GM23248 (cell line): ENCODE data around the gene ACP6. TPM values are rescaled to one million over a fixed set of nuclear protein-coding genes. Genes with fewer than 3 reads are reported as not detected.
A peak's percentile ranks its signal among the peaks of the same experiment; 100 is the strongest.

ENCODE experiments used
- DNase-seq: peaks from one replicate; pipeline ENCODE4 v3.0.0-alpha.2; 2015
- H2AFZ ChIP-seq: fragments of 200-600 bp; sonication (generic); 2 replicates; pipeline ENCODE4 v1.6.1; 2016; ENCODE audit warnings: antibody characterized with exemption
- H3F3A ChIP-seq: fragments of 200-600 bp; sonication (generic); 2 replicates; pipeline ENCODE4 v1.6.1; 2016; ENCODE audit warnings: mild to moderate bottlenecking, antibody characterized with exemption, mixed run types; ENCODE audit not compliant: insufficient read depth
- H3K27ac ChIP-seq: fragments of 200-600 bp; sonication (generic); 2 replicates; pipeline ENCODE4 v1.5.1; 2016; ENCODE audit warnings: mild to moderate bottlenecking
- H3K27me3 ChIP-seq: fragments of 200-600 bp; sonication (generic); replicated peaks from 2 replicates; pipeline ENCODE4 v1.6.1; 2016; ENCODE audit warnings: mild to moderate bottlenecking; ENCODE audit not compliant: insufficient read depth
- H3K36me3 ChIP-seq: fragments of 200-600 bp; sonication (generic); 2 replicates; pipeline ENCODE4 v1.6.1; 2016; ENCODE audit warnings: low read depth, mild to moderate bottlenecking
- H3K4me1 ChIP-seq: fragments of 200-600 bp; sonication (generic); 2 replicates; pipeline ENCODE4 v1.6.1; 2016; ENCODE audit warnings: mild to moderate bottlenecking; ENCODE audit not compliant: insufficient read depth
- H3K4me2 ChIP-seq: fragments of 200-600 bp; sonication (generic); one replicate; pipeline ENCODE4 v1.6.1; 2016; ENCODE audit warnings: mild to moderate bottlenecking; ENCODE audit not compliant: unreplicated experiment
- H3K4me3 ChIP-seq: fragments of 200-600 bp; sonication (generic); 2 replicates; pipeline ENCODE4 v1.5.1; 2016; ENCODE audit warnings: mild to moderate bottlenecking
- H3K79me2 ChIP-seq: fragments of 200-600 bp; sonication (generic); 2 replicates; pipeline ENCODE4 v1.6.1; 2016; ENCODE audit warnings: mild to moderate bottlenecking; ENCODE audit not compliant: insufficient read depth
- H3K9ac ChIP-seq: fragments of 200-600 bp; sonication (generic); 2 replicates; pipeline ENCODE4 v1.6.1; 2016; ENCODE audit warnings: mild to moderate bottlenecking
- H3K9me2 ChIP-seq: fragments of 200-600 bp; sonication (generic); 2 replicates; pipeline ENCODE4 v1.6.1; 2016; ENCODE audit warnings: mixed run types, mild to moderate bottlenecking, moderate library complexity; ENCODE audit not compliant: insufficient read depth
- H3K9me3 ChIP-seq: fragments of 200-600 bp; sonication (generic); one replicate; pipeline ENCODE4 v1.6.1; 2017; ENCODE audit warnings: low read depth
- H4K20me1 ChIP-seq: fragments of 200-600 bp; sonication (generic); 2 replicates; pipeline ENCODE4 v1.6.0; 2016; ENCODE audit not compliant: insufficient read depth
- EZH2 ChIP-seq: fragments of 200-600 bp; sonication (generic); IDR thresholded peaks from 2 replicates; pipeline ENCODE4 v1.6.1; 2018; ENCODE audit warnings: antibody characterized with exemption, mild to moderate bottlenecking; ENCODE audit not compliant: insufficient read depth, poor library complexity, severe bottlenecking
- EZH2phosphoT487 ChIP-seq: fragments of 200-600 bp; sonication (generic); IDR thresholded peaks from 2 replicates; pipeline ENCODE4 v1.6.1; 2018; ENCODE audit warnings: antibody characterized with exemption, moderate library complexity, mild to moderate bottlenecking, low read depth; ENCODE audit not compliant: insufficient read depth
- WGBS, 2 experiments: methylation state at CpG; one replicate each; pipeline ENCODE4 v1.1.6; 2015 to 2017; ENCODE audit warnings: low lambda C conversion rate in 2 of 2, low coverage in 1 of 2; ENCODE audit errors: missing lambda C conversion rate in 2 of 2; 5-methylcytosine and 5-hydroxymethylcytosine counted together
- in situ Hi-C: fragments of 300-500 bp; cut with MboI; formaldehyde crosslinking; loops from 2 replicates; pipeline ENCODE4 v1.15.0; 2020
- polyA plus RNA-seq: library from polyadenylated mRNA; unstranded; fragments of >200 nt; fragmentation: Nextera tagmentation; extraction: Ambion mirVana; gene quantifications from 2 replicates; pipeline ENCODE4 v1.2.1, GENCODE V29; 2016
- total RNA-seq: library from RNA; depleted of rRNA; stranded (reverse); fragments of >200 nt; shearing (Covaris generic); gene quantifications from 2 replicates; pipeline ENCODE4 v1.2.3, GENCODE V29; 2014

ACP6 gene
- total and polyA plus RNA-seq, 2 experiments from 2014 or later: 9.1 to 11.0 TPM

DNA sequence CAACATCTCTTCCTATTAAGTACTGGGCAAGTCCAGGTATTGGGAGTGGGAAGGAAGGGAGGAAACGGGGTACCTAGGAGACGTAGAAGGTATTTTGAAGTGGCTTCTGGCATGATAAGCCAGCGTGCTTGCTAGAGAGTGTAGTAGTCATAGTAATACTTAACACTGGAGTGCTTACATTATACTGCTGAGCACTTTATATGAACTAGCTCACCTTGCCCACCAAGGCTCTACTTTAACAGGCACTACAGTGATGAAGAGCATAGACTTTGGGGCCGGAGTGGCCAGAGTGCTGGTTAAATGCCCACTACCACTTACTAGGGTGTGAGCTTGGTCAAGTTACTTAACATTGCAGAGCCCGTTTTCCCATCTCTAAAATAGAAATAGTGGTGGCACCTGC lies 61.7 kb downstream of the ACP6 start:
- H3K4me3 ChIP-seq: no peak overlapping the region
- no peaks in the 10 kb centered on the region for H3K36me3 ChIP-seq
- WGBS, 2 experiments: 96 to 98% methylated on average over 5 of the region's 5 CpGs
- no peaks in the 10 kb centered on the region for H3K27me3 ChIP-seq
- DNase-seq: no peak
- H3K27ac ChIP-seq: no peak overlapping the region
- no peaks in the 10 kb centered on the region for H3K79me2 ChIP-seq
- no peak overlapping the region for H2AFZ ChIP-seq
- no peaks in the 10 kb centered on the region for H3K4me1 ChIP-seq
- H3K9me3 ChIP-seq: no peaks in the 10 kb centered on the region
- TF ChIP-seq EZH2 (no peak), EZH2phosphoT487 (no peak)
- in situ Hi-C loops: no loop called here
- H3K9ac ChIP-seq: no peak overlapping the region
- H3K9me2 ChIP-seq: no peaks in the 10 kb centered on the region
- no peaks in the 10 kb centered on the region for H4K20me1 ChIP-seq
- no peaks in the 10 kb centered on the region for H3F3A ChIP-seq
- H3K4me2 ChIP-seq: no peak overlapping the region

- H3K9ac ChIP-seq: no peak overlapping the region
- DNase-seq: no peak
- 97% methylated on average over 2 of the region's 2 CpGs for WGBS, 2 experiments
- no peaks in the 10 kb centered on the region for H3K27me3 ChIP-seq
- H3K4me3 ChIP-seq: no peak overlapping the region
- peaks cover 5% of the 10 kb centered on the region; the same call in 1 of the 2 replicates for H3K79me2 ChIP-seq
- H2AFZ ChIP-seq: no peak overlapping the region
- in situ Hi-C loops: no loop called here
- TF ChIP-seq EZH2phosphoT487 (no peak), EZH2 (no peak)
- peaks cover 7% of the 10 kb centered on the region; the same call in 1 of the 2 replicates for H3K4me1 ChIP-seq
- H3K9me3 ChIP-seq: no peaks in the 10 kb centered on the region
- no peak overlapping the region for H3K27ac ChIP-seq
- no peak overlapping the region for H3K4me2 ChIP-seq
- H3K9me2 ChIP-seq: no peaks in the 10 kb centered on the region
- H4K20me1 ChIP-seq: no peaks in the 10 kb centered on the region
- no peaks in the 10 kb centered on the region; the same call in 1 of the 2 replicates for H3F3A ChIP-seq
- no peaks in the 10 kb centered on the region for H3K36me3 ChIP-seq
Measured at GRCh38 chr1:147605591-147605990, 64.7 kb downstream of the ACP6 start.

DNA sequence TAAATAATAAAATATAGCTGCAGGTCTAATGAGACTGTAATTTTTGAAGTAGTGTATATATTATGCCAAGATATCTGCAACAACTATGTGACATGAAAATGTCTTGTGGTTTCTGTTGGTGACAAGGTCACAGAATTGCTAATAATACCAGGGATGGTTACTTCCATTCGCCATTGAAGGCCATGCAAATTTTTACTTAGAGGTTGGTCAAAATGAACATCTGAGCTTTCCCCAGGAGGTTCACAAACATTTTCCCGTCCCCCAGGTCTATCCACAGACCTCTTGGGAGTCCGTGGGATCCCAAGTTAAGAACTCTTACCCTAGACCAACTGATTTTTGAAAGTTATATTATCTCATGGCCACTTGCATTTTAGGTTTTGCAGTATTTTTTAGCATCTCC lies 66.3 kb downstream of the ACP6 start:
- no peak for DNase-seq
- Histone ChIP-seq H3K9me3 (no peaks in the 10 kb centered on the region), H3K9ac (no peak overlapping the region), H3K27me3 (no peaks in the 10 kb centered on the region), H3K4me2 (no peak overlapping the region), H2AFZ (no peak overlapping the region), H3K27ac (no peak overlapping the region), H4K20me1 (no peaks in the 10 kb centered on the region), H3F3A (no peaks in the 10 kb centered on the region; the same call in 1 of the 2 replicates), H3K79me2 (peaks cover 5% of the 10 kb centered on the region; the same call in 1 of the 2 replicates), H3K36me3 (no peaks in the 10 kb centered on the region), H3K4me1 (peaks cover 10% of the 10 kb centered on the region; the same call in 1 of the 2 replicates), H3K4me3 (no peak overlapping the region), H3K9me2 (no peaks in the 10 kb centered on the region)
- no peak for TF ChIP-seq EZH2
- no peak for TF ChIP-seq EZH2phosphoT487
- 97 to 100% methylated on average over 3 of the region's 3 CpGs for WGBS, 2 experiments
- in situ Hi-C loops: no loop called here

GRCh38 chr1:147600119-147601111 lies 69.9 kb downstream of the ACP6 start:
- Histone ChIP-seq H3K4me3 (peak overlapping the region; percentile 85), H3K36me3 (no peaks in the 10 kb centered on the region), H3K9me3 (no peaks in the 10 kb centered on the region), H3F3A (no peaks in the 10 kb centered on the region; the same call in 1 of the 2 replicates), H2AFZ (peak overlapping the region; percentile 57), H3K4me2 (peak overlapping the region; percentile 79), H3K79me2 (peaks cover 5% of the 10 kb centered on the region; the same call in 1 of the 2 replicates), H3K27ac (no peak overlapping the region), H3K9me2 (no peaks in the 10 kb centered on the region), H3K9ac (peak overlapping the region; percentile 75), H4K20me1 (no peaks in the 10 kb centered on the region), H3K27me3 (no peaks in the 10 kb centered on the region), H3K4me1 (peaks cover 10% of the 10 kb centered on the region; the same call in 1 of the 2 replicates)
- peak; percentile 71 for DNase-seq
- no peak for TF ChIP-seq EZH2
- no peak for TF ChIP-seq EZH2phosphoT487
- WGBS, 2 experiments: 1 to 2% methylated on average over 9 to 41 of the region's 42 CpGs
- in situ Hi-C loops: no loop called here
